Measurements from ENCODE around the gene CRKL. TPM values are rescaled to one million over a fixed set of nuclear protein-coding genes. Genes with fewer than 3 reads are reported as not detected.
A peak's percentile ranks its signal among the peaks of the same experiment; 100 is the strongest.

The CRKL gene
- total RNA-seq, 2 donors from 2014 or later, result 46.7 to 53.7 TPM

GRCh38 chr22:20977019-20977418 lies 59.8 kb downstream of the CRKL start:
- Histone ChIP-seq H3K9me3 (peaks cover 0 to 10% of the 10 kb centered on the region in 2 donors), H3K27ac (no peak overlapping the region), H3K27me3 (no peaks in the 10 kb centered on the region), H3K36me3 (no peaks in the 10 kb centered on the region), H3K4me3 (no peak overlapping the region), H3K4me1 (peaks cover 0 to 25% of the 10 kb centered on the region in 2 donors)
- DNase-seq (ENCODE audit: low spot score), result no peak
- no peak for TF ChIP-seq CTCF (IDR thresholded peaks at IDR 0.05)

GRCh38 chr22:20977516-20978170 lies 60.4 kb downstream of the CRKL start:
- no peak for DNase-seq (ENCODE audit: low spot score)
- no peaks in the 10 kb centered on the region for H3K36me3 ChIP-seq
- TF ChIP-seq CTCF (IDR thresholded peaks at IDR 0.05), result no peak
- peaks cover 0 to 10% of the 10 kb centered on the region in 2 donors for H3K9me3 ChIP-seq
- H3K27me3 ChIP-seq, result no peaks in the 10 kb centered on the region
- H3K27ac ChIP-seq, result no peak overlapping the region
- peaks cover 0 to 28% of the 10 kb centered on the region in 2 donors for H3K4me1 ChIP-seq
- H3K4me3 ChIP-seq, result no peak overlapping the region

GRCh38 chr22:20978419-20978818 lies 61.2 kb downstream of the CRKL start:
- Histone ChIP-seq H3K27me3 (no peaks in the 10 kb centered on the region), H3K4me3 (no peak overlapping the region), H3K4me1 (peaks cover 0 to 36% of the 10 kb centered on the region in 2 donors), H3K9me3 (peaks cover 0 to 10% of the 10 kb centered on the region in 2 donors), H3K27ac (no peak overlapping the region), H3K36me3 (no peaks in the 10 kb centered on the region)
- TF ChIP-seq CTCF (IDR thresholded peaks at IDR 0.05), result no peak
- DNase-seq (ENCODE audit: low spot score), result no peak

- Histone ChIP-seq H3K27me3 (no peaks in the 10 kb centered on the region), H3K4me1 (peaks cover 0 to 41% of the 10 kb centered on the region in 2 donors), H3K9me3 (peaks cover 0 to 10% of the 10 kb centered on the region in 2 donors), H3K4me3 (peak overlapping the region; percentile 17 to 35), H3K27ac (peak overlapping the region in 1 of 2 donors; percentile 35), H3K36me3 (no peaks in the 10 kb centered on the region)
- TF ChIP-seq CTCF (IDR thresholded peaks at IDR 0.05), result no peak
- no peak for DNase-seq (ENCODE audit: low spot score)
These were observed 62.1 kb downstream of the CRKL start for GRCh38 chr22:20979243-20979809.

GRCh38 chr22:20979940-20980453 lies 62.8 kb downstream of the CRKL start:
- H3K27me3 ChIP-seq, result no peaks in the 10 kb centered on the region
- H3K9me3 ChIP-seq, result peaks cover 0 to 10% of the 10 kb centered on the region in 2 donors
- no peak for TF ChIP-seq CTCF (IDR thresholded peaks at IDR 0.05)
- DNase-seq (ENCODE audit: low spot score), result no peak
- peaks cover 0 to 41% of the 10 kb centered on the region in 2 donors for H3K4me1 ChIP-seq
- H3K27ac ChIP-seq, result peak overlapping the region in 1 of 2 donors; percentile 35
- H3K36me3 ChIP-seq, result no peaks in the 10 kb centered on the region
- peak overlapping the region in 1 of 2 donors; percentile 35 for H3K4me3 ChIP-seq

All from right atrium auricular region (tissue), 2 donors.